Esophagus squamous epithelium (tissue), 5 donors: ENCODE measurements around the gene RAD23A. TPM values are rescaled to one million over a fixed set of nuclear protein-coding genes. Genes with fewer than 3 reads are reported as not detected.
A peak's percentile ranks its signal among the peaks of the same experiment; 100 is the strongest.
"Not testable (repeated sequence)": the region's sequence is repeated elsewhere in the genome, so short reads cannot be mapped to it uniquely, and the experiment has no call there.

Experiments
- DNase-seq: peaks from one replicate; lab custom pipeline; 2025; lab: John Stamatoyannopoulos, UW
- H3K27ac ChIP-seq, 4 donors: fragments of 200-600 bp; sonication (generic); one replicate each; pipeline ENCODE4 v1.5.1; 2016 to 2019; ENCODE audit warnings: mild to moderate bottlenecking in 1 of 4
- H3K27me3 ChIP-seq, 4 donors: fragments of 200-600 bp; sonication (generic); 1 replicate in 3 of 4; 2 replicates in 1 of 4; pipeline versions ENCODE4 v1.5.1 to v1.6.0; 2017 to 2021; ENCODE audit warnings: antibody characterized with exemption in 1 of 4
- H3K36me3 ChIP-seq, 3 donors: fragments of 200-600 bp; sonication (generic); one replicate each; pipeline ENCODE4 v1.5.1; 2016 to 2019
- H3K4me1 ChIP-seq, 3 donors: fragments of 200-600 bp; sonication (generic); one replicate each; pipeline ENCODE4 v1.5.1; 2017 to 2019
- H3K4me3 ChIP-seq, 4 donors: fragments of 200-600 bp; sonication (generic); 1 replicate in 3 of 4; 2 replicates in 1 of 4; pipeline ENCODE4 v1.5.1; 2016 to 2019; ENCODE audit warnings: mild to moderate bottlenecking in 2 of 4, moderate library complexity in 1 of 4
- H3K9me3 ChIP-seq, 3 donors: fragments of 200-600 bp; sonication (generic); one replicate each; pipeline ENCODE4 v1.5.1; 2016 to 2019
- POLR2A ChIP-seq, 4 donors: fragments of 450-650 bp; IDR thresholded peaks; one replicate each; pipeline ENCODE4 v1.6.1; 2017; ENCODE audit warnings: antibody characterized with exemption in 4 of 4, mild to moderate bottlenecking in 4 of 4, moderate library complexity in 3 of 4
- whole genome bisulfite sequencing, 2 donors: methylation state at CpG; one replicate each; pipeline ENCODE4 v1.1.5; 2018; 5-methylcytosine and 5-hydroxymethylcytosine counted together
- intact Hi-C: fragments of 100-400 bp; cut with DNase I; formaldehyde crosslinking; loops from one replicate; pipeline ENCODE4 v1.15.0; 2022
- total RNA-seq, 4 donors: library from RNA; depleted of rRNA; stranded (reverse); fragments of >200 nt; gene quantifications; one replicate each; pipeline ENCODE4 v1.1.0, GENCODE V29; 2016
- TF ChIP-seq, protein P1 (sequence below), 6 experiments: fragments of 450-650 bp in 4 of 6; fragments of 200-600 bp in 2 of 6; sonication (generic) in 2 of 6; IDR thresholded peaks; one replicate each; pipeline ENCODE4 v1.5.1; 2016 to 2019; ENCODE audit warnings: antibody characterized with exemption in 6 of 6, mild to moderate bottlenecking in 4 of 6, moderate library complexity in 4 of 6
- donor health status: DM: yes; HTN: yes; CAD: no.

Gene RAD23A
- total RNA-seq, 4 donors from 2014 or later: 67.7 to 87.4 (median 82.4) TPM

- 22 to 35% methylated on average over 6 to 7 of the region's 12 CpGs for WGBS, 2 donors
- H3K36me3 ChIP-seq: peaks cover 4 to 37% (median 23%) of the 10 kb centered on the region in 3 donors
- intact Hi-C loops: no loop called here
- H3K9me3 ChIP-seq: no peaks in the 10 kb centered on the region
- H3K27ac ChIP-seq: peak overlapping the region; percentile 88 to 97 (median 92)
- no peaks in the 10 kb centered on the region for H3K27me3 ChIP-seq
- H3K4me1 ChIP-seq: peaks cover 42 to 63% (median 43%) of the 10 kb centered on the region in 3 donors
- H3K4me3 ChIP-seq: peak overlapping the region; percentile 65 to 95 (median 86)
- DNase-seq: no peak
- TF ChIP-seq, protein P1, sequence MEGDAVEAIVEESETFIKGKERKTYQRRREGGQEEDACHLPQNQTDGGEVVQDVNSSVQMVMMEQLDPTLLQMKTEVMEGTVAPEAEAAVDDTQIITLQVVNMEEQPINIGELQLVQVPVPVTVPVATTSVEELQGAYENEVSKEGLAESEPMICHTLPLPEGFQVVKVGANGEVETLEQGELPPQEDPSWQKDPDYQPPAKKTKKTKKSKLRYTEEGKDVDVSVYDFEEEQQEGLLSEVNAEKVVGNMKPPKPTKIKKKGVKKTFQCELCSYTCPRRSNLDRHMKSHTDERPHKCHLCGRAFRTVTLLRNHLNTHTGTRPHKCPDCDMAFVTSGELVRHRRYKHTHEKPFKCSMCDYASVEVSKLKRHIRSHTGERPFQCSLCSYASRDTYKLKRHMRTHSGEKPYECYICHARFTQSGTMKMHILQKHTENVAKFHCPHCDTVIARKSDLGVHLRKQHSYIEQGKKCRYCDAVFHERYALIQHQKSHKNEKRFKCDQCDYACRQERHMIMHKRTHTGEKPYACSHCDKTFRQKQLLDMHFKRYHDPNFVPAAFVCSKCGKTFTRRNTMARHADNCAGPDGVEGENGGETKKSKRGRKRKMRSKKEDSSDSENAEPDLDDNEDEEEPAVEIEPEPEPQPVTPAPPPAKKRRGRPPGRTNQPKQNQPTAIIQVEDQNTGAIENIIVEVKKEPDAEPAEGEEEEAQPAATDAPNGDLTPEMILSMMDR (IDR thresholded peaks at IDR 0.05): no peak
- no peak for TF ChIP-seq POLR2A (IDR thresholded peaks at IDR 0.05)
These were observed 10.3 kb downstream of the RAD23A start for GRCh38 chr19:12955996-12956395.

DNA sequence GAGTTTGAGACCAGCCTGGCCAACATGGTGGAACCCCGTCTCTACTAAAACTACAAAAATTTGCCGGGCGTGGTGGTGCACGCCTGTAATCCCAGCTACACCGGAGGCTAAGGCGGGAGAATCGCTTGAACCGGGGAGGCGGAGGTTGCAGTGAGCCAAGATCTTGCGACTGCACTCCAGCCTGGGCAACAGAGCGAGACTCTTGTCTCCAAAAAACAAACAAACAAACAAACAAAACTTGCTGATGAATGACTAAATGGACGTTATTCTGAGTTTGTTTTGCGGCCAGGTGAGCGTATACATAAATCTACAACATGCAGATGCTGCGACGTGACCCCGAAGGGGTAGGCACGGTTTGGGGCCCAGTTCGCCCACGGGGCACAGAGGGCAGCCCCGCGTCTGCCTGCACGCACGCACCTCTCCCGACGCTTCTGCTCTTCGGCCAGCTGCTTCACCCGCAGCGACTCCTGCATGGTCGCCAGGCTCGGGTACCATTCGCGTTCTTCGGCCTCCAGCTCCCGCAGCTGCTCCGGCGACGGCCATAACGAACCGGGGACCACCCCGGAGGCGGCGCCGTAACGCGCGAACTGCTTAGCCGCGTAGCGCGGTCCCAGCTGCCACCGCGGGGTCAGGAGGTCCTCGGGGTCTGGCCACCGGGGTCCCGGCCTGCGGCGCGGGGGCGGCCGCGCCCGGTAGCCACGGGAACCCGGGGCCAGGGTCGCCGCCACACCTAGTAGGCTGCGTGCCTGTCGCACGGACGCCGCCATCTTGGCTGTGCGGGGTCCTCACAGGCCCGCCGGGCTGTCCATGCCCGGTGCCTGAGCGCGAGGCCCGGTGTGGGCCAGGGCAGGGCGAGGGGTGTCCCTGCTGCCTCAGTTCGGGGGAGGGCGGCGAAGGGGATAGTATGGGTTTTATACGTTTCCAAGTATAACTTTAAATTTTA is 11.1 kb downstream of the RAD23A start, which contains the start of gene GADD45GIP1:
TSS of gene GADD45GIP1 (minus strand) at position 778 of the 943 bp plus-strand sequence. CDS start at position 767, 11 bp downstream.
- intact Hi-C loops: no loop called here
- peak in 2 of 4 donors; percentile 57 to 73 for TF ChIP-seq POLR2A (IDR thresholded peaks at IDR 0.05)
- TF ChIP-seq, protein P1 (IDR thresholded peaks at IDR 0.05): no peak
- Histone ChIP-seq H3K4me3 (peak within 1 kb of the TSS; percentile 65 to 95 (median 86)), H3K9me3 (no peaks in the 10 kb centered on the region), H3K36me3 (peaks cover under 1 to 30% (median 16%) of the 10 kb centered on the region in 3 donors), H3K27ac (peak within 1 kb of the TSS; percentile 88 to 97 (median 92)), H3K4me1 (peaks cover 42 to 57% (median 43%) of the 10 kb centered on the region in 3 donors), H3K27me3 (no peaks in the 10 kb centered on the region)
- 1 to 4% methylated on average over 16 to 26 of the region's 84 CpGs for WGBS, 2 donors
- no peak for DNase-seq

- intact Hi-C loops, DNase-seq, H3K27me3 ChIP-seq, H3K9me3 ChIP-seq: not testable (repeated sequence)
- Histone ChIP-seq H3K27ac (peak overlapping the region; percentile 88 to 97 (median 92)), H3K4me1 (peaks cover 36 to 50% (median 39%) of the 10 kb centered on the region in 3 donors), H3K4me3 (peak overlapping the region; percentile 65 to 95 (median 86)), H3K36me3 (peaks cover 0 to 22% (median 14%) of the 10 kb centered on the region in 3 donors)
- WGBS, 2 donors: 34 to 41% methylated on average over 19 to 22 of the region's 31 CpGs
These were observed 11.8 kb downstream of the RAD23A start for GRCh38 chr19:12957389-12957952.

- WGBS, 2 donors: 54 to 68% methylated on average over 6 of the region's 6 CpGs
- TF ChIP-seq, protein P1 (IDR thresholded peaks at IDR 0.05): no peak
- no peak for TF ChIP-seq POLR2A (IDR thresholded peaks at IDR 0.05)
These were observed 13.8 kb downstream of the RAD23A start for GRCh38 chr19:12959481-12959880.

GRCh38 chr19:12965017-12965811 is 19.6 kb downstream of the RAD23A start:
- Histone ChIP-seq H3K36me3 (no peaks in the 10 kb centered on the region), H3K4me3 (peak overlapping the region; percentile 17 to 64 (median 50)), H3K4me1 (peaks cover 3 to 23% (median 4%) of the 10 kb centered on the region in 3 donors), H3K27ac (peak overlapping the region; percentile 52 to 79 (median 78)), H3K9me3 (no peaks in the 10 kb centered on the region), H3K27me3 (no peaks in the 10 kb centered on the region)
- intact Hi-C loops: no loop called here
- WGBS, 2 donors: 0 to 2% methylated on average over 20 to 30 of the region's 34 CpGs
- no peak for DNase-seq
- no peak for TF ChIP-seq POLR2A (IDR thresholded peaks at IDR 0.05)
- TF ChIP-seq, protein P1 (IDR thresholded peaks at IDR 0.05): peak; percentile 88 to 96 (median 94)

More at GRCh38 chr19:12959481-12959880, 13.8 kb downstream of the RAD23A start:
- DNase-seq: no peak
- no peaks in the 10 kb centered on the region for H3K27me3 ChIP-seq
- H3K4me3 ChIP-seq: no peak overlapping the region
- intact Hi-C loops: no loop called here
- H3K4me1 ChIP-seq: peaks cover 19 to 30% (median 19%) of the 10 kb centered on the region in 3 donors
- H3K36me3 ChIP-seq: peaks cover 0 to 2% (median 0%) of the 10 kb centered on the region in 3 donors
- H3K9me3 ChIP-seq: no peaks in the 10 kb centered on the region
- no peak overlapping the region for H3K27ac ChIP-seq
